GM19455 (cell line): Measurements from ENCODE around the gene CCL11.

Experiments used
- ATAC-seq: cut with Tn5 transposase; IDR thresholded peaks from one replicate; pipeline ENCODE4 v1.9.1; 2021; ENCODE audit not compliant: unreplicated experiment

CCL11 gene

GRCh38 chr17:34257299-34257985 is 28.1 kb upstream of the CCL11 start:
- no peak for ATAC-seq

GRCh38 chr17:34257986-34258326 is 27.6 kb upstream of the CCL11 start:
- no peak for ATAC-seq

GRCh38 chr17:34259146-34259545 is 26.4 kb upstream of the CCL11 start:
- no peak for ATAC-seq

GRCh38 chr17:34260861-34261260 is 24.7 kb upstream of the CCL11 start:
- ATAC-seq = no peak

GRCh38 chr17:34261568-34262337 is 23.8 kb upstream of the CCL11 start:
- no peak for ATAC-seq

GRCh38 chr17:34265711-34266110 is 19.8 kb upstream of the CCL11 start:
- ATAC-seq = no peak

- no peak for ATAC-seq
These were observed 15.6 kb upstream of the CCL11 start, which contains the start of gene CCL7 for GRCh38 chr17:34269969-34270368. Gene CCL7 (plus strand): TSS chr17:34270221. CDS start chr17:34270291, 70 bp downstream.

GRCh38 chr17:34275881-34276280 is 9.7 kb upstream of the CCL11 start:
- no peak for ATAC-seq

GRCh38 chr17:34276826-34277225 is 8.7 kb upstream of the CCL11 start:
- no peak for ATAC-seq

GRCh38 chr17:34283571-34283970 is 2.0 kb upstream of the CCL11 start:
- no peak for ATAC-seq

- no peak for ATAC-seq
These were observed 2.3 kb downstream of the CCL11 start for GRCh38 chr17:34287875-34288274.

GRCh38 chr17:34290586-34290985 is 5.0 kb downstream of the CCL11 start:
- ATAC-seq = no peak

- no peak for ATAC-seq
These were observed 6.3 kb downstream of the CCL11 start for GRCh38 chr17:34291721-34292348.

- no peak for ATAC-seq
These were observed 13.5 kb downstream of the CCL11 start for GRCh38 chr17:34299027-34299426.

GRCh38 chr17:34299956-34300577 is 14.5 kb downstream of the CCL11 start:
- ATAC-seq = no peak

GRCh38 chr17:34300652-34301370 is 15.3 kb downstream of the CCL11 start:
- ATAC-seq = no peak

GRCh38 chr17:34301986-34302385 is 16.4 kb downstream of the CCL11 start:
- no peak for ATAC-seq

- no peak for ATAC-seq
These were observed 17.1 kb downstream of the CCL11 start for GRCh38 chr17:34302636-34303035.

- no peak for ATAC-seq
These were observed 18.1 kb downstream of the CCL11 start for GRCh38 chr17:34303606-34304005.

GRCh38 chr17:34305061-34305460 is 19.5 kb downstream of the CCL11 start:
- ATAC-seq = no peak

GRCh38 chr17:34305606-34306005 is 20.1 kb downstream of the CCL11 start:
- ATAC-seq = no peak
